ENCODE measurements around the gene CDH13.

CDH13 gene

DNA sequence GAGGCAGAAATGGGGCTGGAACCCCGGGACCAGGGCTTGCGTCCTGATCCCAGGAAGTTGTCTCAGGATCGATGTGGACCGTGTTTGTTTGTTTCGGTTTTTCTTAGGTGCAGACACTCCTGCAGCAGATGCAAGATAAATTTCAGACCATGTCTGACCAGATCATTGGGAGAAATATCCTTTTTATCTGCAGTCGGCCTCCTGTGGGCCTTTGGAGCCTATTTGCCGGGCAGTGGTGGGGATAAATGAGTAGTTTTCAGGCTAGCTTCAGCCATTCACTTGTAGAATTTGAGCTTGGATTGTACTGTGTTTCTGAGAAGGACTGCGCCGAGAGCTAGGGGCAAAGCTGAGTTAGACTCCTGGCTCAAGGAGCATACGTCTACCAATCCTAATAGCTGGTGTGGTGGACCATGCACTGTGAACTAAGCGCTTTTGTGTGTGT, 1181.8 kb downstream of the CDH13 start:
- Histone ChIP-seq H3K9me3 (ENCODE audit: control insufficient read depth, insufficient read depth, low read depth, low read length) (no peaks in the 10 kb centered on the region), H3K4me1 (ENCODE audit: control insufficient read depth, insufficient read depth, low read length) (peaks cover 6% of the 10 kb centered on the region), H3K36me3 (ENCODE audit: control insufficient read depth in 2 of 2, insufficient read depth in 1 of 2, low read length in 2 of 2) (peaks cover 6 to 35% of the 10 kb centered on the region in 2 experiments), H3K27ac (ENCODE audit: extremely low read depth, low read depth, low read length) (peak overlapping the region; percentile 71; the same call in 1 of the 2 replicates), H3K4me3 (ENCODE audit: low read depth, low read length) (peak overlapping the region; percentile 65)
- ChIA-PET CTCF (no interaction called here), POLR2A (interaction anchor here (1.1 kb wide), 1 partner anchor 205 kb away, joined by 4 read pairs; no protein-coding TSS in a partner anchor)
- TF ChIP-seq ZBTB17 (tag by site-specific recombination; IDR thresholded peaks at IDR 0.05) (peak; percentile 54), ZFP37 (tag by site-specific recombination; IDR thresholded peaks at IDR 0.05) (no peak)

DNA sequence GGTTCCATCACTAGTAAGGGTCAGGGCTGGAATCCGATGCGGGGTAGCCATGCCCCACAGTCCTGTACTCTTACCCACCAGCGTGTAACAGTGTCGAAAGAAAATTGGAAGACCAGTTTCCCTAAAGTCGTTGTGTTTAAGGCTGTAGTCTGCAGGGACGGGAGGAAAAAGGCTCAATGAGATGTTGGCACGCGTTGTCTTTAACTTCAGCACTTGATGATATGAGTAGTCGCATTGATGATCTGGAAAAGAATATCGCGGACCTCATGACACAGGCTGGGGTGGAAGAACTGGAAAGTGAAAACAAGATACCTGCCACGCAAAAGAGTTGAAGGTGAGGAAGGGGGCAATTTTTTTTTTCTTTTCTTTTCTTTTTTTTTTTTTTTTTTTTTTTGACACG, 1182.3 kb downstream of the CDH13 start:
- 0 out of 2 replicates have a peak overlapping the region, but pooled peaks have one; percentile 71 for H3K27ac ChIP-seq (ENCODE audit: extremely low read depth, low read depth, low read length)

DNA sequence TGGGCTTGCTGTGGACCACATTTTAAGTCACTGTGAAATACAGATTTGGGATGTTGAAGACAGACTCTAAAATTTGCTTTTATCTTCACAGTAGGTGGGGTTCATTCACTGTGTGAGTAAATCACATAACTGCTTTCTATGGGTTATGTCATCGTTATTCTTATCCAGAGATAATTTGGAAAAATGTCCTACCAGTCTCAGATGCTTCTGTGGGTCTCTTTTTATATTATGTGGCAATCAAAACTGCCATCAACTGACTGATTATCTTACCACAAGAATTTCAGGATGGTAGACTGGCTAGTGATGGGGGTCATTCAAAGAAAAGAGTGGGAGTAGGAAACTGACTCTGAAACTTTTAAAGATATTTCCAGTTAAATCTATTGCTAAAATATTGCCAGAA, 1184.1 kb downstream of the CDH13 start:
- Histone ChIP-seq H3K4me1 (ENCODE audit: control insufficient read depth, insufficient read depth, low read length) (peaks cover 9% of the 10 kb centered on the region), H3K27ac (ENCODE audit: extremely low read depth, low read depth, low read length) (no peak overlapping the region), H3K9me3 (ENCODE audit: control insufficient read depth, insufficient read depth, low read depth, low read length) (no peaks in the 10 kb centered on the region), H3K36me3 (ENCODE audit: control insufficient read depth in 2 of 2, insufficient read depth in 1 of 2, low read length in 2 of 2) (peaks cover 6 to 35% of the 10 kb centered on the region in 2 experiments), H3K4me3 (ENCODE audit: low read depth, low read length) (no peak overlapping the region)
- ChIA-PET POLR2A (interaction anchor here (0.6 kb wide), 2 partner anchors 262 to 540 kb away, joined by 4 to 5 read pairs; no protein-coding TSS in a partner anchor), CTCF (no interaction called here)
- TF ChIP-seq EGR2 (tag by site-specific recombination; IDR thresholded peaks at IDR 0.05; ENCODE audit: low read depth): no peak
- no peak for TF ChIP-seq ZNF660 (tag by site-specific recombination; IDR thresholded peaks at IDR 0.05)
- no peak for TF ChIP-seq ZNF561 (tag by site-specific recombination; IDR thresholded peaks at IDR 0.05; ENCODE audit: borderline replicate concordance)
- no peak for TF ChIP-seq ZNF549 (tag by site-specific recombination; IDR thresholded peaks at IDR 0.05)
- no peak for TF ChIP-seq ZNF623 (tag by site-specific recombination; IDR thresholded peaks at IDR 0.05)
- TF ChIP-seq, protein P1, sequence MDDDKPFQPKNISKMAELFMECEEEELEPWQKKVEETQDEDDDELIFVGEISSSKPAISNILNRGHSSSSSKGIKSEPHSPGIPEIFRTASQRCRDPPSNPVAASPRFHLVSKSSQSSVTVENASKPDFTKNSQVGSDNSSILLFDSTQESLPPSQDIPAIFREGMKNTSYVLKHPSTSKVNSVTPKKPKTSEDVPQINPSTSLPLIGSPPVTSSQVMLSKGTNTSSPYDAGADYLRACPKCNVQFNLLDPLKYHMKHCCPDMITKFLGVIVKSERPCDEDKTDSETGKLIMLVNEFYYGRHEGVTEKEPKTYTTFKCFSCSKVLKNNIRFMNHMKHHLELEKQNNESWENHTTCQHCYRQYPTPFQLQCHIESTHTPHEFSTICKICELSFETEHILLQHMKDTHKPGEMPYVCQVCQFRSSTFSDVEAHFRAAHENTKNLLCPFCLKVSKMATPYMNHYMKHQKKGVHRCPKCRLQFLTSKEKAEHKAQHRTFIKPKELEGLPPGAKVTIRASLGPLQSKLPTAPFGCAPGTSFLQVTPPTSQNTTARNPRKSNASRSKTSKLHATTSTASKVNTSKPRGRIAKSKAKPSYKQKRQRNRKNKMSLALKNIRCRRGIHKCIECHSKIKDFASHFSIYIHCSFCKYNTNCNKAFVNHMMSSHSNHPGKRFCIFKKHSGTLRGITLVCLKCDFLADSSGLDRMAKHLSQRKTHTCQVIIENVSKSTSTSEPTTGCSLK (tag by site-specific recombination; IDR thresholded peaks at IDR 0.05): no peak
- no peak for TF ChIP-seq ZNF747 (tag by site-specific recombination; IDR thresholded peaks at IDR 0.05)
- TF ChIP-seq ZNF501 (tag by site-specific recombination; IDR thresholded peaks at IDR 0.05): no peak
- no peak for TF ChIP-seq SALL2 (tag by site-specific recombination; IDR thresholded peaks at IDR 0.05; ENCODE audit: borderline replicate concordance)
- TF ChIP-seq BCL11B (tag by site-specific recombination; IDR thresholded peaks at IDR 0.05; ENCODE audit: low read depth): no peak
- no peak for TF ChIP-seq ZNF112 (tag by site-specific recombination; IDR thresholded peaks at IDR 0.05)
- TF ChIP-seq, protein P2, sequence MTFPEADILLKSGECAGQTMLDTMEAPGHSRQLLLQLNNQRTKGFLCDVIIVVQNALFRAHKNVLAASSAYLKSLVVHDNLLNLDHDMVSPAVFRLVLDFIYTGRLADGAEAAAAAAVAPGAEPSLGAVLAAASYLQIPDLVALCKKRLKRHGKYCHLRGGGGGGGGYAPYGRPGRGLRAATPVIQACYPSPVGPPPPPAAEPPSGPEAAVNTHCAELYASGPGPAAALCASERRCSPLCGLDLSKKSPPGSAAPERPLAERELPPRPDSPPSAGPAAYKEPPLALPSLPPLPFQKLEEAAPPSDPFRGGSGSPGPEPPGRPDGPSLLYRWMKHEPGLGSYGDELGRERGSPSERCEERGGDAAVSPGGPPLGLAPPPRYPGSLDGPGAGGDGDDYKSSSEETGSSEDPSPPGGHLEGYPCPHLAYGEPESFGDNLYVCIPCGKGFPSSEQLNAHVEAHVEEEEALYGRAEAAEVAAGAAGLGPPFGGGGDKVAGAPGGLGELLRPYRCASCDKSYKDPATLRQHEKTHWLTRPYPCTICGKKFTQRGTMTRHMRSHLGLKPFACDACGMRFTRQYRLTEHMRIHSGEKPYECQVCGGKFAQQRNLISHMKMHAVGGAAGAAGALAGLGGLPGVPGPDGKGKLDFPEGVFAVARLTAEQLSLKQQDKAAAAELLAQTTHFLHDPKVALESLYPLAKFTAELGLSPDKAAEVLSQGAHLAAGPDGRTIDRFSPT (tag by site-specific recombination; IDR thresholded peaks at IDR 0.05): no peak

More for the DNA sequence above, 1182.3 kb downstream of the CDH13 start:
- no peaks in the 10 kb centered on the region for H3K9me3 ChIP-seq (ENCODE audit: control insufficient read depth, insufficient read depth, low read depth, low read length)
- TF ChIP-seq ZNF791 (tag by site-specific recombination; IDR thresholded peaks at IDR 0.05) (no peak), ZNF169 (tag by site-specific recombination; IDR thresholded peaks at IDR 0.05) (no peak), BCL11A (tag by site-specific recombination; IDR thresholded peaks at IDR 0.05; ENCODE audit: low read depth) (no peak), GLIS1 (tag by site-specific recombination; IDR thresholded peaks at IDR 0.05) (no peak), GLI2 (tag by site-specific recombination; IDR thresholded peaks at IDR 0.05; ENCODE audit: borderline replicate concordance, low read depth) (no peak)
- TF ChIP-seq, protein P3, sequence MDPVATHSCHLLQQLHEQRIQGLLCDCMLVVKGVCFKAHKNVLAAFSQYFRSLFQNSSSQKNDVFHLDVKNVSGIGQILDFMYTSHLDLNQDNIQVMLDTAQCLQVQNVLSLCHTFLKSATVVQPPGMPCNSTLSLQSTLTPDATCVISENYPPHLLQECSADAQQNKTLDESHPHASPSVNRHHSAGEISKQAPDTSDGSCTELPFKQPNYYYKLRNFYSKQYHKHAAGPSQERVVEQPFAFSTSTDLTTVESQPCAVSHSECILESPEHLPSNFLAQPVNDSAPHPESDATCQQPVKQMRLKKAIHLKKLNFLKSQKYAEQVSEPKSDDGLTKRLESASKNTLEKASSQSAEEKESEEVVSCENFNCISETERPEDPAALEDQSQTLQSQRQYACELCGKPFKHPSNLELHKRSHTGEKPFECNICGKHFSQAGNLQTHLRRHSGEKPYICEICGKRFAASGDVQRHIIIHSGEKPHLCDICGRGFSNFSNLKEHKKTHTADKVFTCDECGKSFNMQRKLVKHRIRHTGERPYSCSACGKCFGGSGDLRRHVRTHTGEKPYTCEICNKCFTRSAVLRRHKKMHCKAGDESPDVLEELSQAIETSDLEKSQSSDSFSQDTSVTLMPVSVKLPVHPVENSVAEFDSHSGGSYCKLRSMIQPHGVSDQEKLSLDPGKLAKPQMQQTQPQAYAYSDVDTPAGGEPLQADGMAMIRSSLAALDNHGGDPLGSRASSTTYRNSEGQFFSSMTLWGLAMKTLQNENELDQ (tag by site-specific recombination; IDR thresholded peaks at IDR 0.05; ENCODE audit: low read depth): no peak
- CTCF ChIA-PET: interaction anchor here (0.7 kb wide), 1 partner anchor 275 kb away, joined by 5 read pairs; no protein-coding TSS in a partner anchor
- peaks cover 9% of the 10 kb centered on the region for H3K4me1 ChIP-seq (ENCODE audit: control insufficient read depth, insufficient read depth, low read length)
- POLR2A ChIA-PET: no interaction called here
- H3K4me3 ChIP-seq (ENCODE audit: low read depth, low read length): peak overlapping the region; percentile 65
- peaks cover 6 to 35% of the 10 kb centered on the region in 2 experiments for H3K36me3 ChIP-seq (ENCODE audit: control insufficient read depth in 2 of 2, insufficient read depth in 1 of 2, low read length in 2 of 2)

Measured in HEK293 (cell line).